ENCODE data around the gene ALDH1A3.

- TF ChIP-seq CTCF (IDR thresholded peaks at IDR 0.05) (no peak), POLR2A (IDR thresholded peaks at IDR 0.05) (no peak)
Measured at GRCh38 chr15:100849855-100850218, 29.8 kb upstream of the ALDH1A3 start.

Measured in Peyer's patch (tissue), 4 donors.